ENCODE measurements around the gene MOCS3.

The MOCS3 gene

GRCh38 chr20:50987493-50988210, 29.0 kb downstream of the MOCS3 start:
- peak; percentile 39 for DNase-seq

- DNase-seq = no peak
Measured at GRCh38 chr20:50991076-50991475, 32.5 kb downstream of the MOCS3 start.

GRCh38 chr20:50992336-50992732, 33.7 kb downstream of the MOCS3 start:
- DNase-seq = no peak

GRCh38 chr20:50992733-50993457, 34.3 kb downstream of the MOCS3 start:
- peak; percentile 65 for DNase-seq

GRCh38 chr20:50993876-50994275, 35.3 kb downstream of the MOCS3 start:
- no peak for DNase-seq

GRCh38 chr20:50995506-50995905, 36.9 kb downstream of the MOCS3 start:
- no peak for DNase-seq

GRCh38 chr20:50996901-50997865, 38.6 kb downstream of the MOCS3 start:
- no peak for DNase-seq

- no peak for DNase-seq
Measured at GRCh38 chr20:50999355-50999754, 40.7 kb downstream of the MOCS3 start.

GRCh38 chr20:51001430-51002265, 43.0 kb downstream of the MOCS3 start:
- no peak for DNase-seq

GRCh38 chr20:51002633-51003032, 44.0 kb downstream of the MOCS3 start:
- DNase-seq = no peak

GRCh38 chr20:51003753-51004152, 45.1 kb downstream of the MOCS3 start:
- no peak for DNase-seq

- DNase-seq = no peak
Measured at GRCh38 chr20:51004305-51004727, 45.7 kb downstream of the MOCS3 start.

GRCh38 chr20:51004781-51005180, 46.2 kb downstream of the MOCS3 start:
- DNase-seq = no peak

GRCh38 chr20:51005214-51005613, 46.6 kb downstream of the MOCS3 start:
- DNase-seq = no peak

GRCh38 chr20:51008718-51009117, 50.1 kb downstream of the MOCS3 start:
- no peak for DNase-seq

- DNase-seq = no peak
Measured at GRCh38 chr20:51009303-51010042, 50.9 kb downstream of the MOCS3 start.

- DNase-seq = no peak
Measured at GRCh38 chr20:51010043-51010365, 51.4 kb downstream of the MOCS3 start.

- no peak for DNase-seq
Measured at GRCh38 chr20:51010932-51011331, 52.3 kb downstream of the MOCS3 start.

GRCh38 chr20:51011479-51011878, 52.9 kb downstream of the MOCS3 start:
- DNase-seq = no peak

- DNase-seq = no peak
Measured at GRCh38 chr20:51012357-51012756, 53.7 kb downstream of the MOCS3 start.
